ENCODE results near the gene LAP3.

The LAP3 gene

DNA sequence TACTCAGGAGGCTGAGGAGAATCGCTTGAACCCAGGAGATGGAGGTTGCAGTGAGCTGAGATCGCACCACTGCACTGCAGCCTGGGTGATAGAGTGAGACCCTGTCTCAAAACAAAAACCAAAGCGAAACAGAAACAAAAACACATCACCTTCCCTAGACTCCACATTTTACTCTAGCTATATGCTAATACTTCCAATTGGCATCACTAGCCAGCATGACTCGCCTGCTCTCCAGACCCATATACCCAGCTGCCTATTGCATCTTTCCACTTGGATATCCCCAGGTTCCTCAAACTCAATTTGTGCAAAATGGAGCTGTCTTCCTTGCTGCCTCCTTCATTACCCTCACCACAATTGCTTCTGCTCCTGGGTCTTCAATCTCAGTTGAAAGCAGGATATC lies 22.4 kb upstream of the LAP3 start:
- TF ChIP-seq, protein P1, sequence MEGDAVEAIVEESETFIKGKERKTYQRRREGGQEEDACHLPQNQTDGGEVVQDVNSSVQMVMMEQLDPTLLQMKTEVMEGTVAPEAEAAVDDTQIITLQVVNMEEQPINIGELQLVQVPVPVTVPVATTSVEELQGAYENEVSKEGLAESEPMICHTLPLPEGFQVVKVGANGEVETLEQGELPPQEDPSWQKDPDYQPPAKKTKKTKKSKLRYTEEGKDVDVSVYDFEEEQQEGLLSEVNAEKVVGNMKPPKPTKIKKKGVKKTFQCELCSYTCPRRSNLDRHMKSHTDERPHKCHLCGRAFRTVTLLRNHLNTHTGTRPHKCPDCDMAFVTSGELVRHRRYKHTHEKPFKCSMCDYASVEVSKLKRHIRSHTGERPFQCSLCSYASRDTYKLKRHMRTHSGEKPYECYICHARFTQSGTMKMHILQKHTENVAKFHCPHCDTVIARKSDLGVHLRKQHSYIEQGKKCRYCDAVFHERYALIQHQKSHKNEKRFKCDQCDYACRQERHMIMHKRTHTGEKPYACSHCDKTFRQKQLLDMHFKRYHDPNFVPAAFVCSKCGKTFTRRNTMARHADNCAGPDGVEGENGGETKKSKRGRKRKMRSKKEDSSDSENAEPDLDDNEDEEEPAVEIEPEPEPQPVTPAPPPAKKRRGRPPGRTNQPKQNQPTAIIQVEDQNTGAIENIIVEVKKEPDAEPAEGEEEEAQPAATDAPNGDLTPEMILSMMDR (IDR thresholded peaks at IDR 0.05; ENCODE audit: control insufficient read depth, extremely low read depth, insufficient read depth) = no peak
- no peak for DNase-seq (ENCODE audit: low read depth)
- H3K4me3 ChIP-seq (ENCODE audit: low read depth, low read length) = no peak overlapping the region

DNA sequence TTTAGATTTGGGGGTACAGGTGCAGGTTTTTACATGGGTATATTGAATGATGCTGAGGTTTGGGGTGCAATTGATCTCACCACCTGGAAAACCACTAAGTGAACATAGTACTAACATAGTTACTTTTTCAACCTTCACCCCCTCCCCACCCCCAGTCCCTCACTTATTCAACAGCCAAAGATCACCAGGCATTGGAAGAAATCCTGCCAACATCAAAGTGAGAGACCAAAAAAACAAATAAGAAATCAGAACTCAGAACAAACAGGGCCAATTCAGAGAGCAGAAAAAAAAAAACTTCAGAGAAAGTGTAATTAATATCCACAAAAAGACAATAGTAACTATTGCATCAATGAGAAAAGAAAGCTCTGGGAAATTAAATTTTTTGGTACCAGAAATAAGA lies 20.5 kb upstream of the LAP3 start:
- DNase-seq (ENCODE audit: low read depth) = no peak
- TF ChIP-seq, protein P1 (IDR thresholded peaks at IDR 0.05; ENCODE audit: control insufficient read depth, extremely low read depth, insufficient read depth) = no peak
- no peak overlapping the region for H3K4me3 ChIP-seq (ENCODE audit: low read depth, low read length)

DNA sequence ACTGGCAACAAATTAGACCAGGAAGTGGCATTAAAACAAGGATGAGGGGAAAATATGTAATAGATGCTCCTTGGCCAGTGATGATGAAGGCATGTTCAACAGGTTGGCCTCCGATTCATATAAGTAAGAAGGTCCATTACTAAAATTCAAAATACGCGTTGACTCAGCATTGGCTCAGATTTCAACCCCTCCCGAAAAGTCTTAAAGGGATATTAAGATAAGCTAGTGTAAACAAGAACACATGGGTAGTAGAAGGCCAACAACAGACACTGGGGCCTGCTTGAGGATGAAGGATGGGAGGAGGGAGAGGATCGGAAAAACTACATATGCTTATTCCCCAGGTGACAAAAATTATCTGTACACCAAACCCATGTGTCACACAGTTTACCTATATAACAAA lies 19.1 kb upstream of the LAP3 start:
- DNase-seq (ENCODE audit: low read depth) = no peak
- TF ChIP-seq, protein P1 (IDR thresholded peaks at IDR 0.05; ENCODE audit: control insufficient read depth, extremely low read depth, insufficient read depth) = no peak
- no peak overlapping the region for H3K4me3 ChIP-seq (ENCODE audit: low read depth, low read length)

DNA sequence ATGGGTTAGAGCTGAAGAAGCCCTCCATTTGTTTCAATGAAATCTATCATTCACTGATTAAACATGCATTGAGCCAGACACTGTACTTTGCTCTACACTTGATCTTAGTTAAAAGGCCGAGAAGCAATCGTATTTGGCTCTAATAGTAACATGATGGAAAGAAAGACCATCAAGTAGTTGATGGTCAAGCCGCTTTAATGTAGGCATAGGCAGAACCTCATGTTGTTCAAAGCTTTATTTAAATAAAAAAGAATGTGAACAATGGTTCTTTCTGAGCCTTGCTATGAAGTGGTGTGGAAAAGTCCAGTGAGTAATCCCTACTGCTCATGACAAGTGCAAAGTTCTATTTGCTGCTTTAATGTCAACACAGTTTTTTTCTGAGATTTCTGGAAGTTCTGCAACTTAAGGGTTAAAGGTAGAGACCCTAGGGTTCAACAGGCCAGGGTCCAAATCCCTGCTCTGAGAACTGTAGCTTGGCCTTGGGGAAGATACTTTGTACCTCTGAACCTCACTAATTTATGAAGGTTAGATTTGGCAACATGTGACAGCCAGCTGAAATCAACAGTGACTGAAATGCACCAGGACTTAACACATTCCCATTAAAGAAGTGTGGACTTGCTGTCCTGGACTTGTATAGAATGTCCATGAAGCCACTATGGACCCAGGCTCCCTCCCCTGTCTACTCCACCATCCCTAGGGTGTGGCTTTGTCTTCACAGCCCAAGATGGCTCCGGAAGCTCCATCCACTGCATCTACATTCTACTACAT lies 17.9 kb upstream of the LAP3 start:
- TF ChIP-seq, protein P1 (IDR thresholded peaks at IDR 0.05; ENCODE audit: control insufficient read depth, extremely low read depth, insufficient read depth) = no peak
- no peak for DNase-seq (ENCODE audit: low read depth)
- H3K4me3 ChIP-seq (ENCODE audit: low read depth, low read length) = no peak overlapping the region

DNA sequence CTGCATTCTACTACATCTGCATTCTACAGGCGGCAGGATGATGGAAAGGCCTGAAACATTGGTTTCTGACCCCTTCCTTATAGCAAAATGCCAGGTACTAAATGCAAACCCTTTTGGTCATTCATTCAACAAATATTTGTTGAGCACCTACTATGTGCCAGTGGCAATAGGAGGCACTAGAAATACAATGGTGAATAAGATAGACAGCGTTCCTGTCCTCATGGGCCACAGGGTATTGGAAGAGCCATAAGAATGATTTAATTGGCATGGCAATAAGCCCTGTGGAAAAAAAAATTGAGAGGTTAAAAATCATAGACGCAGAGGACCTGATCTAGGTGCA lies 17.3 kb upstream of the LAP3 start:
- H3K4me3 ChIP-seq (ENCODE audit: low read depth, low read length) = no peak overlapping the region
- TF ChIP-seq, protein P1 (IDR thresholded peaks at IDR 0.05; ENCODE audit: control insufficient read depth, extremely low read depth, insufficient read depth) = no peak
- DNase-seq (ENCODE audit: low read depth) = no peak

DNA sequence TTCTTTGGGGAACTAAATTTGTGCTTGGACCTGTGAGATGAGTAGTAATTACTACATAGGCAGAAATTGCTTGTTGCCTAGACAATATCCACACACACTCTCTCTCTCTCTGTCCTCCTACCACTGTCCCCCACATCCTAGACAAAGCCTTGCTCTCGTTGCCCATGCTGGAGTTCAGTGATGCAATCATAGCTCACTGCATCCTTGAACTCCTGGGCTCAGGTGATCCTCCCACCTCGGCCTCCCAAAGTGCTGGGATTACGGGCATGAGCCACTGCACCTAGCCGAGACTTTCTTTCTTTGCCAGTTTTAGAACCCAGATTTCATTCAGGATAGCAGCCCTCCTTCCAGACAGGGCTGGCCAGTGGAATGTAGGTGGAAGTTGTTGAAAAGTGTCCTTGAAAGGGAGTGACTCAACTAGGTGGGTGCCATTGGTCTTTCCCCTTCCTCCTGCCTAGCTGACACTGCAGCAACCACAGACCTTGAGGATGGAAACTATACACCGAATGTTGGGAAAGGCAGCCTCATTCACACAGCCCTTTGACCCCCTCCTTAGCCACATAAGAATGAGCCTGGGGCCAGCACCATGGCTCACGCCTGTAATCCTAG lies 16.8 kb upstream of the LAP3 start:
- H3K4me3 ChIP-seq (ENCODE audit: low read depth, low read length) = no peak overlapping the region
- no peak for DNase-seq (ENCODE audit: low read depth)
- TF ChIP-seq, protein P1 (IDR thresholded peaks at IDR 0.05; ENCODE audit: control insufficient read depth, extremely low read depth, insufficient read depth) = no peak
